SK-N-SH (cell line): ENCODE measurements around the gene GLYR1. TPM values are rescaled to one million over a fixed set of nuclear protein-coding genes. Genes with fewer than 3 reads are reported as not detected.

Experiments
- CTCF ChIA-PET: fragments of 300-600, 350-600 bp; formaldehyde crosslinking; extraction: SDS; loops from one replicate; lab custom pipeline; 2021; lab: Yijun Ruan, JAX
- POLR2A ChIA-PET: fragments of 350-600 bp; sonication (Branson Sonifier 250); formaldehyde crosslinking; extraction: SDS; loops from one replicate; lab custom pipeline; 2020; ENCODE audit warnings: antibody characterized with exemption, inconsistent platforms; lab: Yijun Ruan, JAX
- DNase-seq: peaks from one replicate; pipeline ENCODE4 v3.0.0; 2012
- H2AFZ ChIP-seq: fragments of 200-600 bp; sonication (generic); 2 replicates; pipeline ENCODE4 v1.8.1; 2016; ENCODE audit warnings: antibody characterized with exemption, mild to moderate bottlenecking, low read depth
- H3F3A ChIP-seq: fragments of 200-600 bp; sonication (generic); replicated peaks from 2 replicates; pipeline ENCODE3; 2016; ENCODE audit warnings: antibody characterized with exemption, mild to moderate bottlenecking; ENCODE audit not compliant: insufficient read depth
- H3K27ac ChIP-seq, 2 experiments: fragments of 200-500 bp in 1 of 2; fragments of 200-600 bp in 1 of 2; sonication (Bioruptor generic) in 1 of 2; sonication (generic), shearing (Covaris generic) in 1 of 2; 2 replicates each; pipeline versions ENCODE4 v1.5.1 to v1.6.1; 2014 to 2016; ENCODE audit warnings: low read depth in 2 of 2, inconsistent platforms in 1 of 2, low read length in 1 of 2, mild to moderate bottlenecking in 1 of 2, mixed read lengths in 1 of 2
- H3K27me3 ChIP-seq: fragments of 200-600 bp; sonication (generic), shearing (Covaris generic); 2 replicates; pipeline ENCODE4 v1.6.1; 2016; ENCODE audit warnings: mixed run types; ENCODE audit not compliant: insufficient read depth
- H3K36me3 ChIP-seq, 2 experiments: fragments of 200-500 bp in 1 of 2; fragments of 200-600 bp in 1 of 2; sonication (Bioruptor generic) in 1 of 2; sonication (generic) in 1 of 2; replicated peaks in 1 of 2; 2 replicates each; pipeline versions ENCODE3 to v1.5.1; 2014 to 2016; ENCODE audit warnings: low read length in 1 of 2, mild to moderate bottlenecking in 1 of 2; ENCODE audit not compliant: insufficient read depth in 2 of 2, control insufficient read depth in 1 of 2
- H3K4me1 ChIP-seq, 2 experiments: fragments of 200-500 bp in 1 of 2; fragments of 200-600 bp in 1 of 2; sonication (Bioruptor generic) in 1 of 2; sonication (generic), shearing (Covaris generic) in 1 of 2; 2 replicates each; pipeline versions ENCODE4 v1.5.1 to v1.6.1; 2014 to 2016; ENCODE audit warnings: low read depth in 1 of 2, low read length in 1 of 2, mixed run types in 1 of 2; ENCODE audit not compliant: insufficient read depth in 2 of 2, control insufficient read depth in 1 of 2
- H3K4me2 ChIP-seq: fragments of 200-600 bp; sonication (generic), shearing (Covaris generic); 2 replicates; pipeline ENCODE4 v1.6.1; 2017; ENCODE audit warnings: mixed run types
- H3K4me3 ChIP-seq, 2 experiments: fragments of 200-500 bp in 1 of 2; fragments of 200-600 bp in 1 of 2; sonication (Bioruptor generic) in 1 of 2; sonication (generic), shearing (Covaris generic) in 1 of 2; 2 replicates each; pipeline versions ENCODE4 v1.5.1 to v1.8.1; 2014 to 2016; ENCODE audit warnings: low read depth in 2 of 2, inconsistent platforms in 1 of 2, low read length in 1 of 2, mild to moderate bottlenecking in 1 of 2, mixed read lengths in 1 of 2, moderate library complexity in 1 of 2
- H3K79me2 ChIP-seq: fragments of 200-600 bp; sonication (generic); 2 replicates; pipeline ENCODE4 v1.8.1; 2017; ENCODE audit warnings: mild to moderate bottlenecking; ENCODE audit not compliant: insufficient read depth
- H3K9ac ChIP-seq: fragments of 200-600 bp; sonication (generic); 2 replicates; pipeline ENCODE4 v1.6.1; 2017; ENCODE audit warnings: mixed run types
- H3K9me2 ChIP-seq: fragments of 200-600 bp; sonication (generic); 2 replicates; pipeline ENCODE4 v1.6.1; 2017; ENCODE audit warnings: mixed run types
- H3K9me3 ChIP-seq: fragments of 200-600 bp; sonication (generic); 2 replicates; pipeline ENCODE4 v1.6.1; 2017; ENCODE audit warnings: mixed run types, mild to moderate bottlenecking, moderate library complexity
- H4K20me1 ChIP-seq: fragments of 200-600 bp; sonication (generic); 2 replicates; pipeline ENCODE4 v1.6.1; 2017; ENCODE audit warnings: mild to moderate bottlenecking, mixed run types; ENCODE audit not compliant: insufficient read depth
- CHD2 ChIP-seq: fragments of 150-350 bp; IDR thresholded peaks from 2 replicates; pipeline ENCODE4 v1.6.1; 2018; ENCODE audit warnings: low read length; ENCODE audit not compliant: partially characterized antibody
- ELF1 ChIP-seq: IDR thresholded peaks from 2 replicates; pipeline ENCODE4 v1.4.0; 2012
- EZH2phosphoT487 ChIP-seq: fragments of 200-600 bp; sonication (generic); IDR thresholded peaks from 2 replicates; pipeline ENCODE4 v1.6.1; 2017; ENCODE audit warnings: low read depth, mixed run types, mild to moderate bottlenecking, antibody characterized with exemption, moderate library complexity, borderline replicate concordance
- FOSL2 ChIP-seq: IDR thresholded peaks from 2 replicates; pipeline ENCODE4 v1.4.0; 2012; ENCODE audit warnings: low read depth, mild to moderate bottlenecking, moderate library complexity, borderline replicate concordance
- FOXJ3 ChIP-seq: sonication (generic); formaldehyde crosslinking; IDR thresholded peaks from 2 replicates; pipeline ENCODE4 v1.5.1; 2020; ENCODE audit warnings: mild to moderate bottlenecking, missing genetic modification reagents
- GATA2 ChIP-seq: sonication (generic); formaldehyde crosslinking; IDR thresholded peaks from 2 replicates; pipeline ENCODE4 v1.5.0; 2020; ENCODE audit warnings: mild to moderate bottlenecking, missing genetic modification reagents
- IRF3 ChIP-seq: fragments of 150-350 bp; IDR thresholded peaks from 2 replicates; pipeline ENCODE4 v1.6.1; 2016; ENCODE audit warnings: mild to moderate bottlenecking, low read depth, low read length
- MXI1 ChIP-seq: IDR thresholded peaks from 2 replicates; pipeline ENCODE4 v1.6.1; 2012; ENCODE audit warnings: mild to moderate bottlenecking, low read depth, low read length, improper control_type of control experiment
- NRF1 ChIP-seq: IDR thresholded peaks from 2 replicates; pipeline ENCODE4 v1.6.1; 2012; ENCODE audit warnings: low read depth, mild to moderate bottlenecking, low read length
- POLR2AphosphoS5 ChIP-seq: IDR thresholded peaks from 2 replicates; pipeline ENCODE4 v1.6.1; 2012; ENCODE audit warnings: low read depth, low read length
- RCOR1 ChIP-seq: fragments of 150-350 bp; IDR thresholded peaks from 2 replicates; pipeline ENCODE4 v1.6.1; 2017; ENCODE audit warnings: antibody characterized with exemption, low read length
- RFX5 ChIP-seq: IDR thresholded peaks from 2 replicates; pipeline ENCODE4 v1.6.1; 2012; ENCODE audit warnings: mild to moderate bottlenecking, improper control_type of control experiment, low read length
- RXRA ChIP-seq: IDR thresholded peaks from 2 replicates; pipeline ENCODE4 v1.4.0; 2012; ENCODE audit warnings: low read depth, mild to moderate bottlenecking, borderline replicate concordance
- SIN3A ChIP-seq: IDR thresholded peaks from 2 replicates; pipeline ENCODE4 v1.6.1; 2012; ENCODE audit warnings: low read depth, mild to moderate bottlenecking, low read length, moderate library complexity, borderline replicate concordance
- SMC3 ChIP-seq: IDR thresholded peaks from 2 replicates; pipeline ENCODE4 v1.6.1; 2012; ENCODE audit warnings: low read depth, low read length, improper control_type of control experiment
- TAF1 ChIP-seq: IDR thresholded peaks from 2 replicates; pipeline ENCODE4 v1.6.1; 2012; ENCODE audit warnings: low read depth, mild to moderate bottlenecking, low read length, moderate library complexity, borderline replicate concordance
- WGBS: methylation state at CpG from one replicate; pipeline ENCODE4 v1.1.6; 2017; ENCODE audit warnings: low lambda C conversion rate; 5-methylcytosine and 5-hydroxymethylcytosine counted together
- polyA plus RNA-seq, 3 experiments: library from polyadenylated mRNA; depleted of rRNA; stranded (reverse); fragments of >200 nt; gene quantifications; 2 replicates each; pipeline ENCODE4 v1.2.3, GENCODE V29; 2012
- TF ChIP-seq, protein P1 (sequence below): fragments of 200-600 bp; sonication (generic); IDR thresholded peaks from 2 replicates; pipeline ENCODE4 v1.6.1; 2017; ENCODE audit warnings: antibody characterized with exemption, mild to moderate bottlenecking, moderate library complexity
- TF ChIP-seq, protein P2 (sequence below): IDR thresholded peaks from 2 replicates; pipeline ENCODE4; 2012
- TF ChIP-seq, protein P3 (sequence below): IDR thresholded peaks from 2 replicates; pipeline ENCODE4 v1.4.0; 2012; ENCODE audit warnings: low read depth, borderline replicate concordance

The GLYR1 gene
- polyA plus RNA-seq, 1 of the 3 experiments (the other 2 are of a cell fraction), result 40.1 TPM

DNA sequence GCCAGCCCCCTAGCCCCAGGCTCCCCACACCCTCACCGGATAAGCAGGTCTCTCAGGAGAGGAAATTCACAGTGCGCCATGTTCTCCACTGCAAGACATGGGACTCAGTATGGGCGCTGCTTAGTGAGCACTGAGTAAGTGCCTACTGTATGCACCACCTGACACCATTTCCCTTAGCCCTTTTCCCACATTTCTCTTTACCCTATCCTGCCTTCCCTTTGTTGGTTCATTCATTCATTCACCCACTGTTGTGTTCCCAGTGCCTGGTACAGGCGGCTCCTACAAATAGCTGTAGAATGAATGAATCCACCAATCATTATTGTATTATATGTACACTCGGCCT, 69.1 kb downstream of the GLYR1 start:
- ChIA-PET CTCF (interaction anchor here (1.7 kb wide), 1 partner anchor 8 kb away, joined by 4 read pairs; no protein-coding TSS in a partner anchor), POLR2A (interaction anchor here (0.6 kb wide), 1 partner anchor 28 kb away, joined by 4 read pairs; no protein-coding TSS in a partner anchor)

GRCh38 chr16:4777339-4778049, 69.6 kb downstream of the GLYR1 start:
- Histone ChIP-seq H4K20me1 (no peaks in the 10 kb centered on the region), H3K9ac (no peak overlapping the region), H3K27ac (no peak overlapping the region), H3K9me3 (no peaks in the 10 kb centered on the region), H2AFZ (no peak overlapping the region), H3K9me2 (no peaks in the 10 kb centered on the region), H3K79me2 (no peaks in the 10 kb centered on the region), H3K4me1 (peaks cover 0 to 2% of the 10 kb centered on the region in 2 experiments; a peak in 1 of 4 replicates), H3K4me3 (no peak overlapping the region), H3K27me3 (no peaks in the 10 kb centered on the region), H3F3A (no peaks in the 10 kb centered on the region), H3K36me3 (no peaks in the 10 kb centered on the region), H3K4me2 (no peak overlapping the region)
- CTCF ChIA-PET, result interaction anchor here (1.7 kb wide), 1 partner anchor 9 kb away, joined by 4 read pairs; no protein-coding TSS in a partner anchor
- 82% methylated on average over 5 of the region's 17 CpGs for whole genome bisulfite sequencing
- TF ChIP-seq FOXJ3 (CRISPR knock-in tag) (no peak), IRF3 (no peak), MXI1 (no peak), SMC3 (no peak), RXRA (no peak), NRF1 (no peak), SIN3A (no peak), GATA2 (no peak), POLR2AphosphoS5 (no peak), TAF1 (no peak), EZH2phosphoT487 (no peak), ELF1 (no peak), RFX5 (no peak)
- TF ChIP-seq, protein P1, sequence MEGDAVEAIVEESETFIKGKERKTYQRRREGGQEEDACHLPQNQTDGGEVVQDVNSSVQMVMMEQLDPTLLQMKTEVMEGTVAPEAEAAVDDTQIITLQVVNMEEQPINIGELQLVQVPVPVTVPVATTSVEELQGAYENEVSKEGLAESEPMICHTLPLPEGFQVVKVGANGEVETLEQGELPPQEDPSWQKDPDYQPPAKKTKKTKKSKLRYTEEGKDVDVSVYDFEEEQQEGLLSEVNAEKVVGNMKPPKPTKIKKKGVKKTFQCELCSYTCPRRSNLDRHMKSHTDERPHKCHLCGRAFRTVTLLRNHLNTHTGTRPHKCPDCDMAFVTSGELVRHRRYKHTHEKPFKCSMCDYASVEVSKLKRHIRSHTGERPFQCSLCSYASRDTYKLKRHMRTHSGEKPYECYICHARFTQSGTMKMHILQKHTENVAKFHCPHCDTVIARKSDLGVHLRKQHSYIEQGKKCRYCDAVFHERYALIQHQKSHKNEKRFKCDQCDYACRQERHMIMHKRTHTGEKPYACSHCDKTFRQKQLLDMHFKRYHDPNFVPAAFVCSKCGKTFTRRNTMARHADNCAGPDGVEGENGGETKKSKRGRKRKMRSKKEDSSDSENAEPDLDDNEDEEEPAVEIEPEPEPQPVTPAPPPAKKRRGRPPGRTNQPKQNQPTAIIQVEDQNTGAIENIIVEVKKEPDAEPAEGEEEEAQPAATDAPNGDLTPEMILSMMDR, result no peak
- TF ChIP-seq, protein P2, sequence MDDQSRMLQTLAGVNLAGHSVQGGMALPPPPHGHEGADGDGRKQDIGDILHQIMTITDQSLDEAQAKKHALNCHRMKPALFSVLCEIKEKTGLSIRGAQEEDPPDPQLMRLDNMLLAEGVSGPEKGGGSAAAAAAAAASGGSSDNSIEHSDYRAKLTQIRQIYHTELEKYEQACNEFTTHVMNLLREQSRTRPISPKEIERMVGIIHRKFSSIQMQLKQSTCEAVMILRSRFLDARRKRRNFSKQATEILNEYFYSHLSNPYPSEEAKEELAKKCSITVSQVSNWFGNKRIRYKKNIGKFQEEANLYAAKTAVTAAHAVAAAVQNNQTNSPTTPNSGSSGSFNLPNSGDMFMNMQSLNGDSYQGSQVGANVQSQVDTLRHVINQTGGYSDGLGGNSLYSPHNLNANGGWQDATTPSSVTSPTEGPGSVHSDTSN, result no peak
- TF ChIP-seq, protein P3, sequence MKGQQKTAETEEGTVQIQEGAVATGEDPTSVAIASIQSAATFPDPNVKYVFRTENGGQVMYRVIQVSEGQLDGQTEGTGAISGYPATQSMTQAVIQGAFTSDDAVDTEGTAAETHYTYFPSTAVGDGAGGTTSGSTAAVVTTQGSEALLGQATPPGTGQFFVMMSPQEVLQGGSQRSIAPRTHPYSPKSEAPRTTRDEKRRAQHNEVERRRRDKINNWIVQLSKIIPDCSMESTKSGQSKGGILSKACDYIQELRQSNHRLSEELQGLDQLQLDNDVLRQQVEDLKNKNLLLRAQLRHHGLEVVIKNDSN, result no peak
- POLR2A ChIA-PET, result no interaction called here
- no peak for DNase-seq

More for the DNA sequence above, 69.1 kb downstream of the GLYR1 start:
- DNase-seq, result no peak
- Histone ChIP-seq H4K20me1 (no peaks in the 10 kb centered on the region), H3K27me3 (no peaks in the 10 kb centered on the region), H2AFZ (no peak overlapping the region), H3K36me3 (no peaks in the 10 kb centered on the region), H3F3A (no peaks in the 10 kb centered on the region), H3K9me2 (no peaks in the 10 kb centered on the region), H3K27ac (no peak overlapping the region), H3K4me2 (no peak overlapping the region), H3K4me3 (no peak overlapping the region)
- WGBS, result 74% methylated on average over 5 of the region's 5 CpGs
- TF ChIP-seq POLR2AphosphoS5 (no peak), RCOR1 (no peak), CHD2 (no peak), FOSL2 (no peak), FOXJ3 (CRISPR knock-in tag) (no peak), SIN3A (no peak), RFX5 (no peak), NRF1 (no peak), SMC3 (no peak)
- TF ChIP-seq, all 33 proteins: peak for 0
- peaks cover 0 to 2% of the 10 kb centered on the region in 2 experiments; a peak in 1 of 4 replicates for H3K4me1 ChIP-seq
- no peaks in the 10 kb centered on the region for H3K79me2 ChIP-seq
- no peaks in the 10 kb centered on the region for H3K9me3 ChIP-seq
- no peak overlapping the region for H3K9ac ChIP-seq
